GM12864 (cell line): Measurements from ENCODE around the gene PXDN.

Source experiments
- DNase-seq: peaks from one replicate; pipeline ENCODE4 v3.0.0-alpha.2; 2011; ENCODE audit warnings: low read depth
- H3K4me3 ChIP-seq: 2 replicates; pipeline ENCODE4 v1.5.1; 2011; ENCODE audit warnings: mild to moderate bottlenecking, low read depth, low read length, control low read depth
- TF ChIP-seq, protein P1 (sequence below): IDR thresholded peaks from 2 replicates; pipeline ENCODE4 v1.5.1; 2011; ENCODE audit warnings: low read depth, mild to moderate bottlenecking, moderate library complexity, low read length, control low read depth, inconsistent platforms; ENCODE audit errors: missing control alignments

The PXDN gene

DNA sequence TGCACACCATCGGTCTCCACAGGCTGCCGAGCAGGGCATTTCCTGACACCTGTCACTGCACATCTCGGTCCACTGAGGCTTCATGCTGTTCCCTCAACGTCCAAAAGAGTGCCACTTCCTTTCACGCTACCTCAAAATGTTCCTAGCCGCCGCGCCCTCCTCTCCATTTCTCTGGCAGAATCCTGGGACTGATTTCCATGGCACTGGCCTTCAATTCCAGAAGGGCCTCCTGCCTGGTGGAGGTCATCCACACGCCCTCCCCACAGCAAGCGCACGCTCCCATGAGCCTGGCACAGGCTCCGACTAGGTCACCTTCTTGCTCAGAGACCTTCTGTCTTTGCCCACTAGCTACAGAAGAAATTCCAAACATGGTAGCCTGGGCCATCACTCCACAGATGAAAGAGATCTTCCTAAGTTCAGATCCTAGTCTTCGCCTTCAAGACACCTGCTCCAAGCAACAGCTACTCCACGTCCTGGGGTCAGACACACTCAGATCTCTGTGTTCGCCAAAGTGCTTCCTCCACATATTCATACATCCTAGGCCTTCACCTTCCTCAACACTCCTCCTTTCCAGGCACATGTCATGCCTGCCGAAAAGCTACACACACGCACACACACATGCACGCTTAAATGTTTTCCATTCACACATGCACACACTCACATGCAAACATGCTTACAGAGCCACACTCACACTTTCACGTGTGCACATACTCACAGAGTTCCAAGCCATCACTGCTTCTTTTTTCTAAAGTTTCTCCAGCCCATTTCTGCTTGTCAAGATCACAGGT lies 94.0 kb downstream of the PXDN start:
- no peak overlapping the region for H3K4me3 ChIP-seq
- no peak for DNase-seq
- TF ChIP-seq, protein P1, sequence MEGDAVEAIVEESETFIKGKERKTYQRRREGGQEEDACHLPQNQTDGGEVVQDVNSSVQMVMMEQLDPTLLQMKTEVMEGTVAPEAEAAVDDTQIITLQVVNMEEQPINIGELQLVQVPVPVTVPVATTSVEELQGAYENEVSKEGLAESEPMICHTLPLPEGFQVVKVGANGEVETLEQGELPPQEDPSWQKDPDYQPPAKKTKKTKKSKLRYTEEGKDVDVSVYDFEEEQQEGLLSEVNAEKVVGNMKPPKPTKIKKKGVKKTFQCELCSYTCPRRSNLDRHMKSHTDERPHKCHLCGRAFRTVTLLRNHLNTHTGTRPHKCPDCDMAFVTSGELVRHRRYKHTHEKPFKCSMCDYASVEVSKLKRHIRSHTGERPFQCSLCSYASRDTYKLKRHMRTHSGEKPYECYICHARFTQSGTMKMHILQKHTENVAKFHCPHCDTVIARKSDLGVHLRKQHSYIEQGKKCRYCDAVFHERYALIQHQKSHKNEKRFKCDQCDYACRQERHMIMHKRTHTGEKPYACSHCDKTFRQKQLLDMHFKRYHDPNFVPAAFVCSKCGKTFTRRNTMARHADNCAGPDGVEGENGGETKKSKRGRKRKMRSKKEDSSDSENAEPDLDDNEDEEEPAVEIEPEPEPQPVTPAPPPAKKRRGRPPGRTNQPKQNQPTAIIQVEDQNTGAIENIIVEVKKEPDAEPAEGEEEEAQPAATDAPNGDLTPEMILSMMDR = no peak

DNA sequence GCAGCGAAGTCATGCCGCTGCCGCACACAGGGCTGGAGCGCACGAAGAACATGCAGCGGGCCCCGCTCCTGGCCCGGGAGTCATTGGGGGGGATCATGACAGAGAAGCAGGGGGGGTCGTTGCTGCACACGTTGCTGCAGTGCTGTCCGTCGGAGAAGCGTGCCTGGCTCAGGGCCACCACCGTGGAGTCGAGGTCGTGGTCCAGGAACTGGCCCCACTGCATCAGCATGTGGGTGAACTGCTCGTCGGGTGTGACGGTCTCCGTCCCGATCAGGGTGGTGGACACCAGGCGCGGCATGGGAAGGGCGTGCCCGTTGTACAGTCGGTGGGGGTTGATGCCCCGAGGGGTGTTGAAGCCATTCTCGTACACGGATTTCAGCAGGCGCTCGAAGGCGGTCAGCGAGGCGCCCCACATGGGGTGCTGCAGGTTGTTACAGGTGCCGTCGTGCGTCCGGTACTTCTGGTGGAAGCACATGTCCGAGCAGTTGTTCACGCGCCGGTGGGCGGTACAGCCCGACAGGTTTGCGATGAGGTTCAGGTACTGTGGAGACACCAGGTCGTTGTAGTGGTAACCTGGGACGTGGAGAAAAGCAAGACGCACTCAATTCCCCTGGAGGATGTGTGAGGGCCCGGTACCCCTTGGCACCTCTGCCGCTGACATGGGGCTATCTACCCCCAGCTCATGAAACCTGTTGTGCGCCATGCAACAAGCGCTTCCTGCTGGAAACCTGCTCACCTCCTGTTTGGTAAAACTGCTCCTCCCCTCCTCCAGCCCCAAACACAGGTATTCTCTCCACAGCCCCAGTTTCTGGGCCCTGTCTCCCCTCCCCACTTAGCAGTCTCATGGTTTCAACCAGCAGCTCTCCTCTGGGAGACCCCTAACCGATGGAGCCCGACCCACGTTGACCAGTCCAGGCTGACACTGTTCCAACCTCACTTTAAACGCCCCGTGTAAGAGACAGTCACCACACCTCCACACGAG lies 94.9 kb downstream of the PXDN start:
- TF ChIP-seq, protein P1 = no peak
- DNase-seq = no peak
- H3K4me3 ChIP-seq = no peak overlapping the region

DNA sequence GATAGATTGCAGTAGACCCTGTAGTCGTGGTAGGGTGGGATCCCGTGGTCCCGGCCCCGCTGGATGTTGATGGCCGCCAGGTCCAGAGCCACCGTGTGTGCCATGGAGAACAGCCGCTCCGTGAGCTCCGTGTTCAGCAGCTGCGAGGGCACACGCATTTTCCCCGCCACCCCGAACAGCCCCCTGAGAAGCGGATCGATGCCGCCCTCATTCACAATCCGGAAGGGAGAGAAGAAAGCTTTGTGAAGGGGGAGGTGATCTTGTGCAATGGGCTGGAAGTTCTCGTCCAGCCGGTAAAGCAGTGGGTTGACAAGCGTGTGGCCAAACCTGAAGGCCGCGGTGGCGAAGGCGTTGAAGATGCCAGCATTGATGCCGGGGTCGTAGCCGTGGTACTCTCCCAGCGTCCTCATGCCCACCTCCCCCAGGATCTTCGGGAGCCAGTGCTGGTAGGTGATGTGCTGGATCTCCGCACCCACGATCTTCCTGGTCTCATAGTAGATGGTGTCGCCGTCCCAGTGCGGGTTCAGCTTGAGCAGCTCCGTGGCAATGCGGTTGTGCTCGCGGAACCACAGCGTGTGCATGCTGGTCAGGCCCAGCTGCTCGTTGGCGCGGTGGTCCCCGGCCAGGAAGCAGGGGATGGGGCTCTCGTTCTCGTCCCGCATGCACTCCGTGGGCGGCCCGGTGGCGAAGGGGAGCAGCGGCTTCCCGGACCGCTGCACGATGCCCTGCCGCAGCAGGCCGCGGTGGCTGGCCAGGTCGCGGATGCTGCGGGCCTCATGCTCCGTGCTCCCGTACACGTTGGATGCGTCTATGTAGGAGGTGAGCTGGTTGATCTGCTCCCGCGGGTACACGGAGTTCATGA lies 95.8 kb downstream of the PXDN start:
- no peak overlapping the region for H3K4me3 ChIP-seq
- DNase-seq = no peak
- TF ChIP-seq, protein P1 = no peak

DNA sequence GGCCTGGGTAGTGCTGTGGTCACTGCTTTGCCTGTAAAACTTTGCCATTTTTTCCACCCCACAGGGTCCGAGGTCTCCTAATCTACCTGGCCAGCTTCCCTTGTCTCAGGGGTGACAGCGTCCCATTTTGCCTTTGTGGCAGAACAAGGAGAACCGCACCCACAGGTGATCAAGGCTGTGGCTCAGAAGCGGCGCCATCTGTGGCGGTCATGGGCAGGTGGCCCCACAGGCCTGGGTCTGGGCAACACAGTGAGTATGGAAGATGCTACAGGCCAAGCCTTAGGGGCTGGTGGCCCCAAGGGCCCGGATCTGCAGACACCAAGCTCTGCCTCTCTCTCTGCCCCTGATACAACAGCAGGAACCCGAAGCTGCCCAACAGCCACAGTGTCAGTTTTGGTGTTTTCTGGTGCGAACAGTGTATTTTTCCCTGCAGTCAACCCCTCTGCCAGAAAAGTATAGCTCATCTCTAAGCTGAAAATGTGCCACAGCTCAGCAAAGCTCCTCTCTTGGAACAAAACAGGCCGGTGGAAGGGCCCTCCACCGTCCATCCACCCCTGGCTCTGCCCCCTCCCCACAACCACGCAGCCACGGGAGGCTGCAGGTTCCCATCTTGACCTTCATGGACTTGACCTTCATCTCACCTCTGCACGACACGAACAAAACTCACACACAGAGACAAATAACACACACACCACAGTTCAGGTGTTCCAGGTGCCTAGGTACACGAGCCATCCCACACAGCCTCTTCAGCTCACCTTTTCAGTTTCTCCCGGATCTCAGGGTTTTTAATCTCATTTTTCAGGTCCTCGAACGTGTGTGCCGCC lies 96.7 kb downstream of the PXDN start:
- H3K4me3 ChIP-seq = no peak overlapping the region
- TF ChIP-seq, protein P1 = no peak
- DNase-seq = no peak

DNA sequence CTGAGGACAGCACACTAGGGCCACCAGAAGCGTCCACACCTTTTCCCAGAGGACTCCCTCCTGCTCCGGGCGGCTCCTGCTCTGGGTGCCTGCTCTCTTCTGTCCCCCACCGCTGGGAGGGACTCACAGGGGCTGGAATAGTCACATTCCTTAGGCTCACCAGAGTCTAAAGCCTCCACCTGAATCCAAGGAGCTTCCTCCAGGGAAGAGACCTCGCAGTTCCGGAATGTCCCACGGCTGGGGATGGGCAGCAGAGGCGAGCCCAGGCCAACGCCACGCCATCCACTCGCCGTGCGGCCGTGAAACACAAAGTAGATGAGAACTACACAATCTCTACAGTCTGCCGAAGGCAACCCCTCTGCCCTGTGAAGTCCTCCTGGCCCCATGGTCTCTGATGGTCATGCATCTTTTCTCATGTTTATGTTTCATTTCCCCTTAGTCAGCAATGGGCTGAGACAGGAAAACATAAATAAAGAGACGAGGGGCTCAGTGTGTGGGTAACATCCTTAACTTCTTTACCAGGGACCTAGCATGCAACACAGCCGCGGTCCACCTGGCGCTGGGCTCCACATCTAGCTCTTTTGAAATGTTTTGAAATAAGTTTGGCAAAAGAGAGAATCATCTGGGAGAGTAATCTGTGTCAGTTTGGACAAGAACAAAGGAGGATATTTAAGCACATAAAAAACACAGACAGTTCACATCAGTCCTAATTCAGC lies 98.4 kb downstream of the PXDN start:
- no peak overlapping the region for H3K4me3 ChIP-seq
- TF ChIP-seq, protein P1 = no peak
- DNase-seq = no peak
